GM19328 (cell line): ENCODE measurements around the gene HRH2.

Experiments used
- ATAC-seq: cut with Tn5 transposase; IDR thresholded peaks from one replicate; pipeline ENCODE4 v1.9.1; 2021; ENCODE audit warnings: mild to moderate bottlenecking, moderate library complexity; ENCODE audit not compliant: unreplicated experiment

HRH2 gene

GRCh38 chr5:175674731-175675346 lies 17.0 kb downstream of the HRH2 start:
- ATAC-seq, result no peak

DNA sequence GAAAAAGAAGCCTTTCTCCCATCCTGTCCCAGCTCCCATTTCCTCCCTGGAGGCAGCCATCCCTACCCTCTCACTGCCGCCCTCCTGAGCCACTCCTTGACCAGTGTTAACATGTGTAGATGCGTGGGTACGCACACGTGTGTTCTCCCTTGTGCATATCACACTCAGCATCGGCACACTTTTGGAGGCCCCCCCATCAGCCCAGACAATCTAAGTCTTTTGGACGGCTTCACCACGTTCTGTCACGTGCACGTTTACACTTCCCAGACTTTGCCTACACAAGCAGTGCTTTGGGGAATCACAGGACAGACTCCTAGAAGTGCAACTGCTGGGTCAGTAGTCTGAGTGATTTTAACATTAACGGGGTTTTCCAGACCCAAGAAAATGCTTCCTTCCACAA lies 18.0 kb downstream of the HRH2 start:
- ATAC-seq, result no peak

- ATAC-seq, result no peak
Measured at GRCh38 chr5:175677571-175677970, 19.7 kb downstream of the HRH2 start.

GRCh38 chr5:175678074-175678473 lies 20.2 kb downstream of the HRH2 start:
- no peak for ATAC-seq

GRCh38 chr5:175679411-175679810 lies 21.5 kb downstream of the HRH2 start:
- ATAC-seq, result no peak

DNA sequence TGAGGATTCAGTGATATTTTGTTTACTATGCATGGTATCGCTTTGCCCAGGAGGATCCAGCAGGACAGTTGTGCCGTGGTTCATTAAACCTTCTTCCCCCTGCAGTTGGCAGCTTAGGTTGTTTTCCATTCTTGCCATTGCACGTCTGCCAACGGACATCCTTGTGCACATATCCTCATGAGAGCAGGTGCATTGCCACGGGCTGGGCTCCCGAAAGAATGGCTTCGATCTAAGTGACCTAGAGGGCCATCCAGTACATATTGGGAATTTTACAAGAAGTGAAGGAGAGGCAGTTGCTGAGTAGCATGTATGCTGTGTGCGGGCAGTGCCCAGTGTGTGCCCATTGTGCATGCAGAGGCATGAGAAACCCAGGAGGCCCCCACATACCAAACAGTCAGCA lies 22.1 kb downstream of the HRH2 start:
- ATAC-seq, result no peak

DNA sequence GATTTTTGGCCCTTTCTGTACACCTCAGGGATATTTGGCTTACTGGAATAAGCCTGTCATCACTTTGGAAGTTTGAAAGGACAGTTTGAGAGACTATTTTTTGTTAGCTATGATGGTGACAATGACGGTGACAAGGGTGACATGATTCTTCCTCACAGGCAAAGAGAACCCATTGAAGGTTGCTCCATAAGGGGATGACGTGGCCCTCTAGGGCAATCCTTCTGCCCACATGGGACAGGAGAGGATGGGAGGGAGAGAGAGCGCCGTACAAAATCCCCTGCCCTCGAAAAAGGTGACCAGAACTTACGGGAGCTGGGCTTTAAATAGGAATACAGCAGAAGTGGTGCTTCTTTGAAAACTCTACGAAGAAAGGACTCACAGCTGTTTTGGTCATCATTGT lies 22.6 kb downstream of the HRH2 start:
- ATAC-seq, result no peak

- ATAC-seq, result no peak
Measured at GRCh38 chr5:175681045-175681967, 23.4 kb downstream of the HRH2 start.

DNA sequence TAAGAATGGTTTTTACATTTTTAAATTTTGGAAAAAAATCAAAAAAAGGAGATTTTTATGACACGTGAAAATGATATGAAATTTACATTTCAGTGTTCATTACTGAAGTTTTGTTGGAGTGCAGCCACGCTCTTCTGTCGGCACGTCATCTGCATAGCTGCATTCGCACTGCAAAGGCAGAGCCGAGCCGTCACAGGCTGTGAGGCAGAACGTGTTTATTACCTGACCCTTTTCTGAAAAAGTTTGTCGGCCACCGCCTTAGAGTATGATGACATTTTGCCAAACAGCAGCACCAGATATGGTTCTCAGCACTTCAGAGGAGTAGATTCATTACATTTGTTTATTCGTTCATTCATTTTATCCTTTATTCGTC lies 24.1 kb downstream of the HRH2 start:
- ATAC-seq, result no peak

DNA sequence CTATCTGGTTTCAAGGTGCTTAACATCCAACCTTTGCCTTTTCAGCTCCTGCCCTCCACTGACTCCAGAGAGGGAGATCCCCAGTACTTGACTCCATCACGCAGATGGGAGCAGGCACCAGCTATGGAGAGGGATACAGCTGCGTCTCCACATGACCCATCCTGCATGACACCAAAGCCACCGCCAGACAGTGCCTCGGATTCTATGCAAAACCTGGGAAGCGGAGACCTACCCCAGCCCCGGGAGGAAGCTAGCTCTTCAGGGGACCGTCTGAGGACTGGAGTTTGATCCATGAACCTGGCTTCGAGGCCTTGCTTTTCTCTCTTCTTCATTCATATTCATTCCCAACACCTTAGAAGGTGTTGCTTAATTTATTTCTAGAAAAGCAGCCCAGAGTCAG lies 24.8 kb downstream of the HRH2 start:
- no peak for ATAC-seq

DNA sequence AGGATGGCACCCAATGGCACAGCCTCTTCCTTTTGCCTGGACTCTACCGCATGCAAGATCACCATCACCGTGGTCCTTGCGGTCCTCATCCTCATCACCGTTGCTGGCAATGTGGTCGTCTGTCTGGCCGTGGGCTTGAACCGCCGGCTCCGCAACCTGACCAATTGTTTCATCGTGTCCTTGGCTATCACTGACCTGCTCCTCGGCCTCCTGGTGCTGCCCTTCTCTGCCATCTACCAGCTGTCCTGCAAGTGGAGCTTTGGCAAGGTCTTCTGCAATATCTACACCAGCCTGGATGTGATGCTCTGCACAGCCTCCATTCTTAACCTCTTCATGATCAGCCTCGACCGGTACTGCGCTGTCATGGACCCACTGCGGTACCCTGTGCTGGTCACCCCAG lies 25.4 kb downstream of the HRH2 start:
- ATAC-seq, result no peak

DNA sequence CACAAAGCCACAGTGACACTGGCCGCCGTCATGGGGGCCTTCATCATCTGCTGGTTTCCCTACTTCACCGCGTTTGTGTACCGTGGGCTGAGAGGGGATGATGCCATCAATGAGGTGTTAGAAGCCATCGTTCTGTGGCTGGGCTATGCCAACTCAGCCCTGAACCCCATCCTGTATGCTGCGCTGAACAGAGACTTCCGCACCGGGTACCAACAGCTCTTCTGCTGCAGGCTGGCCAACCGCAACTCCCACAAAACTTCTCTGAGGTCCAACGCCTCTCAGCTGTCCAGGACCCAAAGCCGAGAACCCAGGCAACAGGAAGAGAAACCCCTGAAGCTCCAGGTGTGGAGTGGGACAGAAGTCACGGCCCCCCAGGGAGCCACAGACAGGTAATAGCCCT lies 26.1 kb downstream of the HRH2 start:
- ATAC-seq, result no peak

DNA sequence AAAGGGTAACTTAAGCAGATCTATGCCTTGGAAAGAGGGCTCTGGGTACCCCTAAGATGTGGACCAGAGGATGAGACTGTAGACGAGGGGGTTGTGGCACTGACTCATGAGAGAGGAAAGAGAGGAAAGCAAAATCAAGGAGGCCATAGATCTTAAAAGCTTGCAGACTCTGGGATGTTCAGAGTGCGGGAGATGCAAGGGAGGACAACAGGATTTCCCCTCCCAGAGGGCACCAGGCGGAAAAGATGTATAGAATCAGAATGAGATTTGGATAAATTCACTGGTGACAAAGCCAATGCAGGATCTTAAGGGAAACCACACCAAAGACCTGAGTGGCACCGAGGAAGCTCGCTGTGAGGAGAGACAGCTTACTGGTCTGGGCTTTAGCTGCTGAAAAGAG lies 27.1 kb downstream of the HRH2 start:
- no peak for ATAC-seq

DNA sequence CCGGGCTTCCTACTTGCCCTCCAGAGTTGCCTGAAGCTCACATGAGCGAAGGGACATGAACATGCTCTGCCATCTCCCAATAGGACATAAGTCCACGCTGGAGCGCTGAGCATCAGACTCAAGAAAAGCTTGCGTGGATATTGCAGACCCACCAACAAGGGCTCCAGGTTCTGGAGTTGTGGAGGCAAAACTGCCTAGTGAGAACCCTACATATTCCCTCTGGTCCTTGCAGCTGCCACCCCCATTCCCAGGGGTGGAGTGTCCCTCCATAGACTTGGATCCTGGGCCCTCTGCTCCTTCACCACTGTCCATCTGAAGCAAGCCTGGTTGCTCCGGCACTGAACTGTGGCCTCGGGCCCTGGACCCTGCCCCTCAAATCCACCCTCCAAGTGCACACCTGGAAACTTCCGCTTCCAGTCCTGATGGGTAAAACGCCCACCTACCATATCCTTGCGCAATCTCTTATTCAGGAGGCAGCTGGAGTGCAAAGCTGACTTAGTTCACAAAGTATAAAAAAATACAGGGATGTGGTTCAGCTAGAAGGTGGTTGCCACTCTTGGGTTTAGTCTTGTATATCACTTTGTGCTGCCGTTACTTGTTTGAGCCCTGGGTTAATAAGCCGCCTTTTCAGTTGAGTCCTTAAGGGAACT lies 28.0 kb downstream of the HRH2 start:
- no peak for ATAC-seq

- no peak for ATAC-seq
Measured at GRCh38 chr5:175686396-175686795, 28.5 kb downstream of the HRH2 start.

- ATAC-seq, result no peak
Measured at GRCh38 chr5:175686826-175687225, 29.0 kb downstream of the HRH2 start.

GRCh38 chr5:175687231-175687701 lies 29.4 kb downstream of the HRH2 start:
- no peak for ATAC-seq

- ATAC-seq, result no peak
Measured at GRCh38 chr5:175688352-175689146, 30.7 kb downstream of the HRH2 start.

- ATAC-seq, result no peak
Measured at GRCh38 chr5:175689147-175689991, 31.5 kb downstream of the HRH2 start.

- ATAC-seq, result no peak
Measured at GRCh38 chr5:175690025-175690424, 32.2 kb downstream of the HRH2 start.
